AG09319 (cell line): ENCODE results near the gene FBXW5.

ENCODE experiments used
- DNase-seq: peaks from one replicate; pipeline ENCODE4 v3.0.0-alpha.2; 2010; ENCODE audit warnings: low read depth; ENCODE audit errors: extremely low read depth
- CTCF ChIP-seq: IDR thresholded peaks from 2 replicates; pipeline ENCODE4 v1.5.1; 2011; ENCODE audit warnings: low read depth, mild to moderate bottlenecking, inconsistent platforms, low read length, moderate library complexity

FBXW5 gene

DNA sequence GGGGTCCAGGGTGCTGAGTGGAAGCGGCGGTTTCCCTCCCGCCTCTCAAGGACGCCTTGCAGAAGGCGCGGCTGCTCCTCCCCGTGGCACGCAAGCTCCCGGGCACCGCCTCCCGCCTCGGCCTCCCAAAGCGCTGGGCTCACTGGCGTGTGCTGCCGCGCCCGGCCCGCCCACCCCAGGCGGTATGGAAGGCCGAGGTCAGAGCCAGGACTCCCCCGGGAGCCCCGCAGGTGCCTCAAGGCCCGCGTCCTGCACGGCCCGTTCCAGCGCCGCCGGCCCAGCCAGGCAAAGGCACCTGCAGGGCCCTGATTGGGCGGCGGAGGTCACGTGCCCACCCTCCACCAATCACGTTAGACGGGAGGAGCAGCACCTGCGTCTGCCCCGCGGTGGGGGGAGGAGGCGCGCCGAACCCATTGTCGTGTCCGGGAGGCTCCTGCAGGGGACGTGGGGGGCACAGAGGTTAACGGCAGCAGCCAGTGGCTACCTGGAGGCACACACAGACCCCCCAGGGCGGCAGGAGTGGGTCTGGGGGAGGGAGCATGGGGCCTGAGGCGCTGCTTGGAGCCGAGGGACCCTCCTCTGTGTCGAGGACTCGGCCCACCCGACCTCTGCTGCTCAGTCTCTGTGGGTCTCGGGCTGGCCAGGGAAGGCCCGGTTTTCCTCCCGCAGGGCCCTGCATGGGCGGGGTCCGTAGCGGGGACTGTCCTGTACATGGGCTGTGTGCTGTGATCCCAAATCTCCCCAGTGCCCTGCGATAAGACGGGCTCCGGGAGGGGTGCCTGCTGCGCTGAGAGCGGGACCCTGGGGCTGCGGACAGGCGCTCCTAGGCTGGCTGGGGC lies 5.5 kb upstream of the FBXW5 start:
- no peak for TF ChIP-seq CTCF
- DNase-seq, result peak; percentile 31

DNA sequence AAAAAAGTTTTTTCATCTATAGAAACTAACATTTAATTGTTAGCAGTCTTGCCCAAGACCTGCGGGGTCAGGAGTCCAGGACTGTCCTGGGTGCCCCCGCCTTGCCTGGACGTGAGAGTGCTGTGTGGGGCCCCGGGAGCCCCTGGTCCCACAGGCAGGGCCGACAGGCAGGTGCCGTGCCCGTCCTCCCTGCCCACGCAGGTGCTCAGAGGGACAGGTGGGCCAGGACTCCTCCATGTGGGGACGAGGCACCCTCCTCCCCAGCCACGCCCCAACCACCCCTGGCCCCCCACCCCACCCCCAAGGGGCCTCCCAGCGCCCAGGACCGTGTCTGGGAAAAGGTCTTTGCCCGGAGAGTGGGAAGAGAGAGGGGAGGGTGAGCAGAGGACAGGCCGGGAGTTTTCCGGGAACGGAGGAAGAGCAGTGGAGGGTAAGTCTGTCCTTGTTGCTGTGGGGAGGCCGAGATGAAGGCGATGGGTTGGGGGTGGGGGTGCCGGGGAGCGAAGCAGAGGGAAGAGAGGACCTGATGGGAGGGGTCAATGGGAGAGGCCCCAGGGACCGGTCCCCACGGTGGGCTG lies 4.8 kb upstream of the FBXW5 start:
- DNase-seq, result no peak
- TF ChIP-seq CTCF, result no peak

DNA sequence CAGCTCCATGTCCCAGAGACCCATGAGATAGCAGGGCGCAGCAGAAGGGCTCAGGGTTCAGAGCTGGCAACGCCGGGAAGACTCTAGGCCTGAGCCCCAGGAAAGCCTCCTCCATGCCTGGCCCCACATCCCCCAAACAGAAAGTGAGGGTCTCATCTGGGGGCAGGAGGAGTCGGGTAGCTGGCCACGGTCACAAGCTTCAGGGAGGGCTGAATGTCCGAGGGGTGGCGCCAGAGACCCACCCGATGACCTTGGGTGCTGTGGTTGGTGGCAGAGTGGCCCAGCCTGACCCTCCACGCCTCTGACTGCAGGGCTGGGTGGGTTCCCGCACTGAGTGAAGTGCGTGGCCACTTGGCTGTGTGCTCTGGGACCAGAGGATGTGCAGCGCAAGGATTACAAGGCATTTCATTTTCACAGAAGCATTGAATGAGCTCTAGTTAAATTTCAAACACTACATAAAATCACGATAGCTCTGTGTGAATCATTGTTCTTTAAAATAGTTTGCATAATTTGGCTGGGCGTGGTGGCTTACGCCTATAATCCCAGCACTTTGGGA lies 3.5 kb upstream of the FBXW5 start:
- DNase-seq, result no peak
- TF ChIP-seq CTCF, result peak; percentile 47

- DNase-seq, result no peak
- TF ChIP-seq CTCF, result no peak
Observed at GRCh38 chr9:136947028-136947891, 2.7 kb upstream of the FBXW5 start.

GRCh38 chr9:136946228-136947027 lies 1.9 kb upstream of the FBXW5 start:
- DNase-seq, result no peak
- no peak for TF ChIP-seq CTCF

GRCh38 chr9:136945333-136946227 lies 1.0 kb upstream of the FBXW5 start:
- DNase-seq, result no peak
- TF ChIP-seq CTCF, result no peak
